HG03469 (cell line): ENCODE results near the gene KCNC4.

Experiments
- ATAC-seq: cut with Tn5 transposase; IDR thresholded peaks from one replicate; pipeline ENCODE4 v1.9.1; 2021; ENCODE audit warnings: mild to moderate bottlenecking, moderate library complexity, moderate number of reproducible peaks; ENCODE audit not compliant: unreplicated experiment

The KCNC4 gene

DNA sequence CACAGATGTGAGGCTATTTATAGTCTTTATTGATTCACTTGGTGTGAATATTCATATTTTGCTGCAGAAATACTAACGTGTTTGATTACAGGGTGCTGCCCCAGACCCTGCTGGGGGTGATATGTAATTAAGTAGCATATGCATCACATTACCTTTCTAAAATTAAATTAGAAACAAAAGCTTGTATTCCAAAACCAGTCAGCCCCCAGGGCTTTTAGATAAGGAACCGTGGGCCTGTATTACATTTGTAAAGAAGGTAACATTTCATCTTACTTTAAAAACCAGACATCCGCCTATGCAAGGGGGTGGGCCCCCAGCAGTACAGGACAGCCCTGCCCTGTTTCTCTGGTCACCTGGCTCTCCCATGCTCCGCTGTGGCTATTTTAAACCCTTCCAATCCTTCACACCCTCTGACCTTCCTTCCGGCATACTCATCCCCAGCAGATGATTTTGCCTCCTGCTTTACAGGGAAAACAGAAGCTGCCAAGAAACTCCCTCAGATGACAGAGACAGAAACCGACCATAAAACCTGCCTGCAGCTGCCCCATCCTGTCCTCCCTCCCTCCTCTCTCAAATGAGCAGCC is 22.0 kb upstream of the KCNC4 start:
- ATAC-seq = no peak

DNA sequence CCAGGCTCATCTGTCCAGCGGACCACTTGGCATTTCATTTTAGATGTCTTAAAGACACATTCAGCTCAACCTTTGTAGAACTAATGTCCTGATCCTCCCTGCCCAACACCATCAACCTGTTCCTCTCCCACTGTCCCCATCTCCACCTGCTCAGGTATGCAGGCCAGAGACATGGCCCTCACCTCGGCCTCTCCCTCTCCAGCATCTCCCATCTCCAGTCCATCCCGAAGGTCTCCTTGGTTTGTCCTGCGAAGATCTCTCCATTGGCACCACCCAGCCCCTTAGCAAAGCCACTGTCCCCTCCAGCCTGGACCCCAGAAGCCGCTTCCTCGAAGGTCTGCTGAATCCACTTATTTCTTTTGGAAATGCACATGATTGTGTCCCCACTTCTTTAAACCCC is 20.9 kb upstream of the KCNC4 start:
- ATAC-seq = no peak

DNA sequence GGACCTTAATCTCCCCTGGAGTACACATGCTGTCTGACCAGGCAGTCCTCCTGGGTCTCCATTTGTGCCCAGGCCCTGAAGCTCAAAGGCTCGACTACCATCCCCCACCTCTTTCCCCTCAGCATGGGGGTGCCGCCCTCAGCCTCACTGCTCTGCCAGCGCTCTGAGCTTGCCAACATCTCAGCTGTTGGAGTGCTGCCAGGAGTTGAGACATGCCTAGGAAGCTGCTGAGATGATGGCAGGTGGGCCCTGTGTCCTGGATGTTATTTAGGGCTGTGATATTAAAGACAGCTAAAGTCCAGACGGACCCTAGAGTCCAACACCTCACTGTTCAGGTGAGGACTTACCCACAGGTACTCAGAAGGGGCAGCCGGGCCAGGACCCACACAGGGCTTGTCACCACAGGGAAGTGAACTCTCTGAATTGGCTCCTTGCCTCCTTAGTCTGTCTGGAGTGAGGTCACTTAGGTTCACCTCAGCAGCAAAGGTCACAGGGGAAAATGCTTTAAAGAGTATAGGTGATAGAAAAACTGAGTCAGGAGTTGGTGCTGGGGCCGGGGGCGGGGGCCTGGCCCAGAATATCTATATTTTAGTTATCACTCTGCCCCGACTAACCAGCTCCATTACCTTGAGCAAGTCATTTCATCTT is 19.7 kb upstream of the KCNC4 start:
- ATAC-seq = no peak

DNA sequence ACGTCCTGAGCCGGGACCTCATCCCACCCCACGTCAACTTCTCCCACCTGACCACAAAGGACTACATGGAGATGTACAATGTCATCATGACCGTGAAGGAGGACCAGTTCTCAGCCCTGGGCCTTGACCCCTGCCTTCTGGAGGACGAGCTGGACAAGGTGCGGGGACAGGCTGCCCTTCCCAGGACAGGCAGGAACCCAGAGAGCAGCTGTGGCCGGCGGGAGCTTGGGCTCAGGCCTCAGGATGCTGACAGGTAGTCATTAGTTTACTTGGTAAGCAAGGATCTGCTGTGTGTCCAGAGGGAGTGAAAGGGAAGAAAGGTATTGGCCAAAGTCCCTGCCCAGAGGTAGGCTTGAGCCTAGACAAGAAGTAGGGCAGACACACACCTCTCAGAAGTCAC is 17.6 kb upstream of the KCNC4 start:
- ATAC-seq = no peak

DNA sequence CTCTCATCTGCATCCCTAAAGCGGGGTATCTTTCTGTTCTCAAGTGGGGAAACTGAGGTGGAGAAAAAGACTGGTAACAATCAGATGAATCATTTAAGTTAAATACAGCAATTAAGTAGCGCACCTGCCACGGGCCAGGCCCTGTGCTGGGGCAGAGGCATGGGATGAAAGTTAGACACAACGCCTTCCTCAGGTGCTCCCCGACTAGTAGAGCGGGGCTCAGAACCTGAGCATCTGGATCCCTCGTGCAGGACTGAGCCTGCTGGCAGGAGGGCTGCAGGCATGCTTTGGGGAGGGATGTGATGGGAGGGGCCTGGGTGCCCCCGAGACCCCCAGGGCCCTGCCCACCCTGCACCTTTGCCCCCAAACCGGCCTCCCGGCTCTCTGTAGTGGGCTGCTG is 14.9 kb upstream of the KCNC4 start:
- ATAC-seq = no peak

DNA sequence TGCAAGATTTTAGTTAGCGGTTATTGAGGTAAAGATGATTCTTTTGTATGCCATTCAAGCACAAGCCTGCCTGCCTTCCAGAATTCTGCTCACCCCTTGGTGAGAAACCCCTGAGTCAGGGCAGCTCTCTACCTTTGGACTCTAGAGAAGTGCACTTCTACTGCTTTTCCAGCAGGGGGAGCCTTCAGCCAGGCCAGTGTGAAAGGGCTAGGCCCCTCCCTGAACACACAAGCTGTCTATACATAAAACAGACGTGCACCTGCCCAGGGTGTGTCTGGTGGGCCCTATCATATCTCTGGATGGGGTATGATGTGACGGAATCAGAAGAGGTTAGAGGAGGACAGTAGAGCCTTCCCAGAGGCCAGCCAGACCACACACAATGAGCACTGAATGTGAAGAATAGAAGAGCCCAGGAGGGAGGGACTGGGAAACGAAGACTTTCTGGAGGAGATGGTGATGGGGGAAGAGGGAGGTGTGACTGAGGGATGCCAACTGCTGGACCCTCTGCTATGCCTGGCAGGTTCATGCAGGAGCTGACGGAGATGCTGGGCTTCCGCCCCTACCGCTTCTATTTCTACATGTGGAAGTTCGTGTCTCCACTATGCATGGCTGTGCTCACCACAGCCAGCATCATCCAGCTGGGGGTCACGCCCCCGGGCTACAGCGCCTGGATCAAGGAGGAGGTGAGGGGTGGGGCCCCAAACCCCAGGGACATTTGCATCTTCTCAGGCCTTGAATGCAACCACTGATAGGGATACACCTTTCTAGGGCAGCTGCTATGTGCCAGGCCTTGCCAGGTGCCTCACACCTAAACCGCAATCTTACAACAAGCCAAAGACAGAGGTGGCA is 13.0 kb upstream of the KCNC4 start:
- ATAC-seq = peak; percentile 48

DNA sequence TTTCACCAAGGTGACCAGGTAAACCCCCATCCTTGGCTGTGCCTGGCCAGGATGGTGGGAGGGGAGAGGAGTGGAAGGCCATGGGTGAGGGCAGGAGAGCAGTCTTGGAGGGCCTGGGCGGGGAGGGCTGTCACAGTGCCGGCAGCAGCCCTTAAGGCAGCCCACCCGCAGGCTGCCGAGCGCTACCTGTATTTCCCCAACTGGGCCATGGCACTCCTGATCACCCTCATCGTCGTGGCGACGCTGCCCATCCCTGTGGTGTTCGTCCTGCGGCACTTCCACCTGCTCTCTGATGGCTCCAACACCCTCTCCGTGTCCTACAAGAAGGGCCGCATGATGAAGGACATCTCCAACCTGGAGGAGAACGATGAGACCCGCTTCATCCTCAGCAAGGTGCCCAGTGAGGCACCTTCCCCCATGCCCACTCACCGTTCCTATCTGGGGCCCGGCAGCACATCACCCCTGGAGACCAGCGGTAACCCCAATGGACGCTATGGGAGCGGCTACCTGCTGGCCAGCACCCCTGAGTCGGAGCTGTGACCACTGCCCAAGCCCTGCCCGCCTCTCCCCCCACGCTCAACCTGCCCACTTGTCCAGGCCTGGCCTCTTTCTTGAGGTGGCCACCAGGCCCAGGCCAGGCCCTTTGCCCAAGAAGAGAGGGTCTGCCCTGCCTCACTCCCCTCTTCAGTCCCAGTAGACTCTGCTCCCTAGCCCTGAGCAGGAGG is 12.0 kb upstream of the KCNC4 start:
- no peak for ATAC-seq

DNA sequence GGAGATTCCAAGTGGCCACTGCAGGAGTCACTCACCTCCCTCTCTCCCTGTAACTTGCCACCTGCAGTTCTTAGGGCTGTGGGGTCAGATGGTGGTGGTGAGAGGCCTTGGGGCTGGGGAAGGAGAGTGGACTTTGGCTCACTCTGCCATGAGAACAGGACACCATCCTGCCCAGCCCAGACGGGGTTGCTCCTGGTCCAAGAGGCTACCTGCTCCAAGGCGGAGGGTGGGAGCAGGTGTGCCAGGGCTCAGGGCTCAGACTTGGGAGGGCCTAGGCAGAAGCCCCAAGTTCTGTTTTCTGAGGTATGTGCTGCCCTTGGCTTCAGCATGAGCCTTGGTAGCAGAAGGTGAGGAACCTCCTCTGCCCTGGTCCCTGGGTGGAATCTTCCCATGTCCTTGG is 11.4 kb upstream of the KCNC4 start:
- no peak for ATAC-seq

DNA sequence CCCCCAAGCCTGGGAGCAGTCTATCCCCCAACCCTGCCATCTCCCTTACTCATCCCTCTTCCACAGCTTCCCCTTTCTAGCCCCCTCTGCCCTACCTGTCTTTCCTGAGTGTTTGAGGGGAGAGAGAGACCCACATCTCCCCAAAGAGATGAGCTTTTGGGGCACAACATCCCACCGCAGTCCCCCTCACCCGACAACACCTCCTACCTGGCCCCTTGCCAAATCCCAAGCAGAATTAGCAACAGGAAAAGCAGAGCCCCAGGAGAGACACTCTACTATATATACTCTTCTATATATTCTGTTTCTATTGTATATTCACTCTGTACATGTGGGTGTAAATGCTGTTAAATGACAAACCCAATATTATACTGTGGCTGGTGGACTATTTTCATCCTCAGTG is 9.9 kb upstream of the KCNC4 start:
- ATAC-seq = no peak

DNA sequence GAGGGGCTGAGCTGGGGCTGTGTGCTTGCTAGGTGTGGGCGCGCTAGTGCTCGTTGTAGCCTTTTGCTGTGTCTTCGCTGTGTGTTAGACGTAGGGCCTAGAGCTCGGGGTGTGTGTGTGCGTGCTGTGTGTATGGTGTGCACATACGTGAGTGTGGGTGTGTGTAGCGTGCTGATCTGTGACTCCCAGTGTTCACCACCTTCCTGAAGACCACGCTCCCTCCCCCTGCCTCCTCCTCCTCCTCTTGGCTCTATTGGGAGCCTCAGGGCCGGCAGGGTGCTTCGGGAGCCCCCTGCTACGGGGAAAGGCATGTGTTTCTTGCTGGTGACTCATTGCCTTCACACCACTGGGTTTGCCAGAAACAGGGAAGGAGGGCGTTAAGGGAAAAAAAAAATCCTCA is 9.4 kb upstream of the KCNC4 start:
- ATAC-seq = no peak

DNA sequence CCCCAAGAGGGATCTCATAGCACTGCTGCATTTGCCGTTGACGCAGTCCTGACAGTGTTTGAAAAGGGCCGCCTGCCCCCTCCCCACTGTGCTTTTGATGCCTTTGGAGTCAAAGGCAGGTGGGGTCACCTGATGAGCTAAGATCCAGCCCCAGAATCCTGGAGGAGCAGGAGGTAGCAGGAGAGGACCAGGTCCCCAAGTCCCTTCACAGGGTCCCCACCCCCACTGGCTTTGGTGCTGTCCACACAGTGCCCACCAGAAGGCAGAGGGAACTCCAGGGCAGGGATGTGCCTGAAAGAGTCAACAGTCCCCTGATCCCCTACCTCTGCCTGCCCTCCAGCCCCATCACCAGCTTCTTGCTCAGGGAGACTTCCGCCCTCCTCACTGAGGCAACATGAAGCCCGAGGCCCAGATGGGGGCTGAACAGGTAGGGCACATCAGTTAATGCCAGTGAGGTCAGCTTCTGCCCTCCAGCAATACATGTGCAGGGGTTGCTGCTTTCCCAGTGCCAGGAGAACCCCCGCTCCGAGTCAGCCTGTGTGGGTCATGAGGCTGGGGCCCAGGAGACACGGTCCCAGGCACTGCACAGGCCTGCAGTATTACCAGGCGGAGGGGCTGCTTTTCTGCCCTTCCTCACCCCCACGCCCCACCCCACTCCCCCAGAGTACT is 8.8 kb upstream of the KCNC4 start:
- no peak for ATAC-seq

DNA sequence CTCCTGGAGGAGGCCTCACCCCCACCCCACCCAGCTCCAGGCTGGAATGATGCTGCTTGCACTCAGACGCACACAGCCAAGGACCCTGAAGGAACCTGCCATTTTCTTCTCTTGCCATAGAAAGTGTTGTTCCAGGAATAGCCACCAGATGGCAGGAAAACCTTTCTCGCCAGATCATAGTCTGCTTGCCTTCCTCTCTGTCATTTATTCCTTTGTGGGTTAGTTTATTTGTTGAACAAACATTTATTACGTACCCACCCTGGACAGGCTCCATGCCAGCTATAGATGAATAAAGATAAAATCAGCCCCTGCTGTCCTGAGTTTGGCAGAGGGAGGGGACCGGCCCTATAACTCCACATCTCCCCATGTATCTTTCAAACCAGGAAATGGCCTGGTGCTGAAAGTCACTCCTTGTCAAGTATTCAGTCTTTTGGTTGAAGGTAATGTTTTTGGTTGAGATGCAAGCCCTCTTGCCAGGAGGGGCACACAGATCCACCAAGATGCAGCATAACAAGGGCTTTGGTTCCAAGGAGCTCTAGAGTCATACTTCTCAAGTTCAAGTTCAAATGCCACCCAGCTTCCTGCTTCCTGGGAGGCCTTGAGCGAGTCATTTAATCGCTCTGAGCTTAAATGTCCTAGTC is 7.0 kb upstream of the KCNC4 start:
- no peak for ATAC-seq

DNA sequence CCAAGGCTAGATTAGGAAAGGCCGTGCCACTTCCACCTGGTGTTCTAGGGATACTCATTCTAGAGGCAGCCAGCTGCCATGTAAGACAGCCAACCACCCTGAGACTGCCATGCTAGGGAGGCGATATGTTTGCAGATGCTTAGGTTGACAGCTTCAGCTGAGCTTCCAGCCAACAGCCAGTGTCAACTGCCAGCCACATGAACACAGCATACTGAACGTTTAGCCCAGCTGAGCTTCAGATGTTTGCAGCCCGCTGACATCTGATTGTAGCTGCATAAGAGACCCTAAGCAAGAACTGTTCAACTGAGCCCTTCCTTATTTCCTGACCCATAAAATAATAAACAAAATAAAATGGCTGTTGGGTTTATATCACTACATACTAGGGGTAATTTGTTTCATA is 5.0 kb upstream of the KCNC4 start:
- no peak for ATAC-seq

DNA sequence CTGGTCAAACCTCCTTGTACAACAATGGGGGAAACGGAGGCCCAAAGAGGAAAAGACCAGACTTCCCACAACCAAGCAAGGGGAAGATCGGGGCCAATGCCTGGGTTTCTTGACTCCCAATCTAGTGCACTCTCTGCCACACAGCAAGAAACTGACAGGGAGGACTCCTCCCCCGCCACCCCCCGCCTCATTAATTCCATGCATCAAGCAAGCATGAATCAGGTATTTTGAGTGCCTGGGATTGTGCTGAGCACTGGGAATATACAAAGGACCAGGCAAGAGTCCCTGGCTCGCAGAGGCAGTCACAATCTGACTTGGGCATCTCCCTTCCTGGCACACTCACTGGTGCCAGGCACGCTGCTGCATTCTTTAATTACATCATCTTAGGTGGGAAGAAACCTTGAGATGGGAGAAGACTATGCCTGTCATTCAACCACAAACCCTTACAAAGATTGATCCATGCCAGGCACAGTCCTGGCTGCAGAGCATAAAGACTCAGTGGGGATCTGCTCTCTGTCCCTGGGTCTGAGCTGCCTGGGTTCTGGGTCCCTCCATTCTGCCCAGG is 4.4 kb upstream of the KCNC4 start:
- ATAC-seq = no peak

DNA sequence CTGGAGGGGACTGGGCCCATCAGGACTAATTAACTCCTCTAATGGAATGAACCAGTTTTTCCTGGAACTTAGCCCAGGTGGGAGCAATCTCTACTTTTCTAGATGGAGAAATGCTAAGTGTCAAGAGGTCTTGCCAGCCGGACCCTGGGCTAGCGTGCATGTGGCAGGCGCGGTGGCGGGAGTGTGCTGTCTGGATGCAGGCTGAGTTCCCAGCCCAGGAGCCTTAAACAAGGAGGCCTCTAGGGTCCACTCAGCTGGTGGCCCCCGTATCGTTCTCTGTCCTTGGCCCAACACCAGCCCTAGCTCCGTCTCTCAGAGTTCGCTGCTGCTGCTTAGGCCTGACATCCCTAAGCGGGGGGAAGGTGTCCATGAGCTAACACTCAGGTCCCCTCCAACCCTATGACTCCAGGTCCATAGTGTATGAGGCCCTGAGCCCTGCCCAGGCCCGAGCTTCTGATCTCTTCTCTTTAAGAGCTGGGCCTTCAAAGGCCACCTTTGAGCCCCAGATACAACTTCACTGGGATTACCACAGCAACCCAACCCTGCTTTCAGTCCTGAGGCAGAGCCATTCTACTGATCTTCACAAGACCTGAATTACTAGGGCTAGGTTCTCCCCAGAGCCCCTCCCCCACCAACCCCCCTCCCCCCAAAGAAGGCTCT is 3.7 kb upstream of the KCNC4 start:
- ATAC-seq = no peak

DNA sequence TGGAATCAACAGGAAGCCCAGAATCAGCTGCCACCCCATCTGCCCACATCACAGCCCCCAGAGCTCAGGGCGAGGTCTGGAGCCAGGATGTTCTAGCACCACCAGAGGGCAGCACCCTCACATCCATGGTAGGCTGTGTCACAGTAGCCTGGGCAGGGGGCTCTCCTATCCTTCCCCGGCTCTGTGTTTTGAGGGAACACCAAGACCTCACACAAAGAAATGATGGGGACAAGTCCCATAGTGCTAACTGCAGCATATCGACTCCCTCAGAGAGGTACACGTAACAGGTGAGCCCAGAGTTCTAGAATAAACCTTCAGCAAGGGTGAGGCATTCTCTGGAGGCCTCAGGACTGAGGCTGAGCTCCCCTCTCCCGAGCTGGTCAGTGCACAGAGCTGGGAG is 2.3 kb upstream of the KCNC4 start:
- ATAC-seq = no peak

DNA sequence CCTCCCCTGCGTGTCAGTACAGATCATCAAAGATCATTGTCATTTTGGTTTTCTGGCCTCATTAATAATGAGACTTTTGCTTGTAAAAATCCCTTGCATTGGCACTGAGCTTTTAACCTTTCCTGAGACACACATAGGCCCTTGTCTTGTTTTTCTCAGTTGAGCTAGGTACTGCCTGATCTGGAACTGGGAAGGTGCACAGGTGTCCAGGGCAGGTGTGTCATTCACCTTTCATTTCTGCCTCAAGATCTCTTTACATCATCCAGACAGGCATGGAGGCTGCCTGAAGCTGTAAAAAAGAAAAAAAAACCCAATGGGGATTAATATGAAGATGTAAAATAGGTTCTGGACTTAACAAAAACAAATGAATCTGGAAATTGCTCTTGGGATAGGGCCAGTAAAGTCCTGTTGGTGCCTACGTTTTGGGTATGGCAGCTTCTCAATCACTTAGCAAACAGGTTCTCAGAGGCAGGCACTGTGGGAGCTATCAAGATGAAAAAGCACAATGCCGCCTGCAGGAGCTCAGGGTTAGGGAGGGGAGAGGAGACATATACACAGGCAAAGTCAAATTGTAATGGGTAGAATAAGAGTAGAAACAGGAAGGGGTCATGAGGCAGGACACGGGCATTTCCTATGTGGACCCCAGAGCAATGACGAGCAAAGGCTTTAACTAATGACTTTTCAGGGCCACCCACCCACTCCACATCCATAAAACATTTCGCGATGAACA is 1.0 kb upstream of the KCNC4 start:
- no peak for ATAC-seq

DNA sequence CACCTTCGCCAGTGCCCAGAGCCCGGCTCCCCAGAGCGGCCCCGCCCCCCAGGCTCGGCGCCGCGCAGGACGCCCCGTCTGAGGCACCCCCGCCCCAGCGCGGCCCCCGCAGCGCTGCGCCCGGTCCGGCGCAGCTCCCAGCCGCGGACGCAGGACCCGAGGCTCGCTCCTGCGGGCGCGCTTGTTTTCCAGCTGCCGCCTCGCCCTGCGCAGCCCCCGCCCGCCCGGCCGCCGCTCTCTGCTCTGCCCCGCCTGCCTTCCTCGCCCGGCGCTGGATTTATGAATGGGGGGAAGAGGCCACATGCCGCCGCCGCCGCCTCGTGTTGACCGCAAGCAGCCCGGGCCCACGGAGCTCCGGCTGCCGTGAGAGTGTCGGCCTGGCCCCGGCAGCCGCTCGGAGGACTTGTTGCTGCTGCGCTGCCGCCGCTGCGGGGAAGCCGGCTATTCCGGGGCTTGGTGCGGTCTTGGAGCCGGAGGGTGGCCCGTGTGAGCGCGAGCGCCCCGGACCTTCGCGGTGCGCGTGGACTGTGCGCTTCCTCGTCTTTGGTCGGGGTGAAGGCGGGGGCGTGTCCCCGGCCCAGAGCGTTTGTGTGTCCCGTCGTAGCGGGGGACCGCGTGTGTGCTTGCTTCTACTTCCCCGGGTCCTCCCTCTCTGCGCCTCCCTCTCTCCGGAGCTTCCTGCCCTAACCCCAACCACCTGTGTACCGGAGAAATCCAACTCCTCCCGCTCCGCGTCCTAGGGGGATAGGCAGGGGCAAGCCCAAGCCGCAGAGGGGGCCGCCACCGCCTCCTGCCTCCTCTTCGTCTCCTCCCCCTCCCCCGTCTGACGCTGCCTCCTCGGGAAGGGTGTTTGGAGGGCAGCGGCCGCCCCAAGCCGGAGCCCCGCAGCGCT is 736 bp downstream of the KCNC4 start:
- ATAC-seq = no peak
